ENCODE results near the gene IL22.

The IL22 gene

DNA sequence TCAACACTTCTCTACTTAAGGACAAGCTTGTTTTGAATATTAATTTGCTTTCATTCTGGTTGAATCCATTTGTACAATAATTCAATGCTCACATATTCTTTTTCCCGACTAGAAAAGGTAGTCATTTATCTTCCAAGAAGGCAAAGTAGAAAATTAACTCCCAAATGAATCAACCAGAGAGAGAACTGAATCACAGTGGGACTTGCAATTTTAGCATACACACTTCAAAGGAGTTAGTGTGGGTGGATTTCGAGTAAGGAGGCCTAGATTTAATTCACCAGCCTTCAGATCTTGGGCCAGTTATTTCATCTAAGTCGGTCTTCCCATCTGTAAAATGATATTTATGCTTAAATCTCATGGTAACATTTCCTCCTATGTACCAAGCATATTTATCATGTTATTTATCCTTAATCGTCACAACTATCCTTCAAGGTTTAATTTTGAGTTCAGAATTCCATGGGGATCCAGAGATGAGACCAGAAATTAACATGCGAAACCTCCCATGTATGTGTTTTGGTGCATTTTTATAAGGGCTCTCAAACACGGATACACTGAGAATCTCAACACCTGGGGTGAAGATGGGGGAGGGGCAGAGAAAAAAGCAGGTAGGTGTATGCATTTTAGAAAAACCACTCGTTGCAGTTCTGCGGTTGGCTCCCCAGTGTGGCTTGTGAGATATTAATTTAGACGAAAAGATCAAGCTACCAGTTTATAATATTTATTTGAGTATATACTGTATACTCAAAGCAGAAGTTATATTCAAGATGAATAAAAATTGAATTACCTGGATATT lies 38.9 kb upstream of the IL22 start:
- H3K27ac ChIP-seq (replicated peaks): no peak overlapping the region
- H3K27me3 ChIP-seq (ENCODE audit: insufficient read depth, poor library complexity, severe bottlenecking): no peaks in the 10 kb centered on the region
- DNase-seq (ENCODE audit: low read depth in 1 of 2, low spot score in 1 of 2): no peak
- no peak for TF ChIP-seq SPI1 (IDR thresholded peaks at IDR 0.05; ENCODE audit: borderline replicate concordance, low read depth)
- TF ChIP-seq, protein P1, sequence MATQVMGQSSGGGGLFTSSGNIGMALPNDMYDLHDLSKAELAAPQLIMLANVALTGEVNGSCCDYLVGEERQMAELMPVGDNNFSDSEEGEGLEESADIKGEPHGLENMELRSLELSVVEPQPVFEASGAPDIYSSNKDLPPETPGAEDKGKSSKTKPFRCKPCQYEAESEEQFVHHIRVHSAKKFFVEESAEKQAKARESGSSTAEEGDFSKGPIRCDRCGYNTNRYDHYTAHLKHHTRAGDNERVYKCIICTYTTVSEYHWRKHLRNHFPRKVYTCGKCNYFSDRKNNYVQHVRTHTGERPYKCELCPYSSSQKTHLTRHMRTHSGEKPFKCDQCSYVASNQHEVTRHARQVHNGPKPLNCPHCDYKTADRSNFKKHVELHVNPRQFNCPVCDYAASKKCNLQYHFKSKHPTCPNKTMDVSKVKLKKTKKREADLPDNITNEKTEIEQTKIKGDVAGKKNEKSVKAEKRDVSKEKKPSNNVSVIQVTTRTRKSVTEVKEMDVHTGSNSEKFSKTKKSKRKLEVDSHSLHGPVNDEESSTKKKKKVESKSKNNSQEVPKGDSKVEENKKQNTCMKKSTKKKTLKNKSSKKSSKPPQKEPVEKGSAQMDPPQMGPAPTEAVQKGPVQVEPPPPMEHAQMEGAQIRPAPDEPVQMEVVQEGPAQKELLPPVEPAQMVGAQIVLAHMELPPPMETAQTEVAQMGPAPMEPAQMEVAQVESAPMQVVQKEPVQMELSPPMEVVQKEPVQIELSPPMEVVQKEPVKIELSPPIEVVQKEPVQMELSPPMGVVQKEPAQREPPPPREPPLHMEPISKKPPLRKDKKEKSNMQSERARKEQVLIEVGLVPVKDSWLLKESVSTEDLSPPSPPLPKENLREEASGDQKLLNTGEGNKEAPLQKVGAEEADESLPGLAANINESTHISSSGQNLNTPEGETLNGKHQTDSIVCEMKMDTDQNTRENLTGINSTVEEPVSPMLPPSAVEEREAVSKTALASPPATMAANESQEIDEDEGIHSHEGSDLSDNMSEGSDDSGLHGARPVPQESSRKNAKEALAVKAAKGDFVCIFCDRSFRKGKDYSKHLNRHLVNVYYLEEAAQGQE (IDR thresholded peaks at IDR 0.05; ENCODE audit: insufficient replicate concordance, low read depth): no peak
- TF ChIP-seq CTCF (IDR thresholded peaks at IDR 0.05; ENCODE audit: insufficient read depth, low read length): no peak
- no peak for TF ChIP-seq POLR2AphosphoS5 (IDR thresholded peaks at IDR 0.05; ENCODE audit: low read depth)
- no peak for TF ChIP-seq GABPA (IDR thresholded peaks at IDR 0.05; ENCODE audit: low read depth)
- no peak overlapping the region for H3K4me3 ChIP-seq (replicated peaks; ENCODE audit: insufficient read depth, low read length)

DNA sequence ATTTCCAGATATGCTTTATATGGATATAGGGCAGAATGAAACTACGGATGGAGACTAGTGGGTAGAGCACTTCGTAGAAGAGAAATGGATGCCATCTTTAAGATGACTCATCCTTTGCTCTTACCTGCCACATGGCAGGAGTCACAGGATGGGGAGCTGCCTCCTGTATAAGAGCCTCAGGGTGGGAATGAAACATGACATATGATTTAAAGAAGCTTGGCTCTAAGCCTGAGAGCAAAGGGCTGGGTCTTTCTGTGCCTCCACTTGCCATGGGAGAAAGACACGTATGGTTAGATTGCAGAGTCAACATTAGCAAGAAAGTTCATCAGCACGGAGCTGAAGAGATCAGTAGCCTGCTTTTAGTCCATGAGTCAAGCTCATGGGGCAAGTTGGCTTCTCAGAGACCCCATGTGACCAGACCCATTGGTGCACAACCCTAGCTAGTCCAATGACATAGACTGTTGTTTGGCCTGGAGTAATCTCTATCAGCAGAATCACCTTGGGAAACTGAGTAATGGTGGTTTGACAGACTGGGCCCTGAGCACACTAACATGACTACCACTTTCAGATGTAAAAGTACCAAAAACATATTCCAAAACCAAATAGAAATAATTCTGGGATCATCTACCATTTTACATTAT lies 38.1 kb upstream of the IL22 start:
- no peak overlapping the region for H3K27ac ChIP-seq (replicated peaks)
- DNase-seq (ENCODE audit: low read depth in 1 of 2, low spot score in 1 of 2): no peak
- TF ChIP-seq, protein P1 (IDR thresholded peaks at IDR 0.05; ENCODE audit: insufficient replicate concordance, low read depth): no peak
- no peak for TF ChIP-seq GABPA (IDR thresholded peaks at IDR 0.05; ENCODE audit: low read depth)
- TF ChIP-seq SPI1 (IDR thresholded peaks at IDR 0.05; ENCODE audit: borderline replicate concordance, low read depth): no peak
- no peak for TF ChIP-seq POLR2AphosphoS5 (IDR thresholded peaks at IDR 0.05; ENCODE audit: low read depth)
- TF ChIP-seq CTCF (IDR thresholded peaks at IDR 0.05; ENCODE audit: insufficient read depth, low read length): no peak
- H3K4me3 ChIP-seq (replicated peaks; ENCODE audit: insufficient read depth, low read length): no peak overlapping the region
- no peaks in the 10 kb centered on the region for H3K27me3 ChIP-seq (ENCODE audit: insufficient read depth, poor library complexity, severe bottlenecking)

- no peak for DNase-seq (ENCODE audit: low read depth in 1 of 2, low spot score in 1 of 2)
- Histone ChIP-seq H3K27ac (replicated peaks) (no peak overlapping the region), H3K4me3 (replicated peaks; ENCODE audit: insufficient read depth, low read length) (no peak overlapping the region), H3K27me3 (ENCODE audit: insufficient read depth, poor library complexity, severe bottlenecking) (no peaks in the 10 kb centered on the region)
- TF ChIP-seq SPI1 (IDR thresholded peaks at IDR 0.05; ENCODE audit: borderline replicate concordance, low read depth): no peak
- no peak for TF ChIP-seq GABPA (IDR thresholded peaks at IDR 0.05; ENCODE audit: low read depth)
- TF ChIP-seq CTCF (IDR thresholded peaks at IDR 0.05; ENCODE audit: insufficient read depth, low read length): no peak
- TF ChIP-seq POLR2AphosphoS5 (IDR thresholded peaks at IDR 0.05; ENCODE audit: low read depth): no peak
- TF ChIP-seq, protein P1 (IDR thresholded peaks at IDR 0.05; ENCODE audit: insufficient replicate concordance, low read depth): no peak
These were observed 36.7 kb upstream of the IL22 start for GRCh38 chr12:68290126-68290525.

Measured in HL-60 (cell line).